SK-N-SH (cell line): ENCODE results near the gene LOXHD1. TPM values are rescaled to one million over a fixed set of nuclear protein-coding genes. Genes with fewer than 3 reads are reported as not detected.

Source experiments
- CTCF ChIA-PET: fragments of 300-600, 350-600 bp; formaldehyde crosslinking; extraction: SDS; loops from one replicate; lab custom pipeline; 2021; lab: Yijun Ruan, JAX
- POLR2A ChIA-PET: fragments of 350-600 bp; sonication (Branson Sonifier 250); formaldehyde crosslinking; extraction: SDS; loops from one replicate; lab custom pipeline; 2020; ENCODE audit warnings: antibody characterized with exemption, inconsistent platforms; lab: Yijun Ruan, JAX
- DNase-seq: peaks from one replicate; pipeline ENCODE4 v3.0.0; 2012
- H2AFZ ChIP-seq: fragments of 200-600 bp; sonication (generic); 2 replicates; pipeline ENCODE4 v1.8.1; 2016; ENCODE audit warnings: antibody characterized with exemption, mild to moderate bottlenecking, low read depth
- H3F3A ChIP-seq: fragments of 200-600 bp; sonication (generic); replicated peaks from 2 replicates; pipeline ENCODE3; 2016; ENCODE audit warnings: antibody characterized with exemption, mild to moderate bottlenecking; ENCODE audit not compliant: insufficient read depth
- H3K27ac ChIP-seq, 2 experiments: fragments of 200-500 bp in 1 of 2; fragments of 200-600 bp in 1 of 2; sonication (Bioruptor generic) in 1 of 2; sonication (generic), shearing (Covaris generic) in 1 of 2; 2 replicates each; pipeline versions ENCODE4 v1.5.1 to v1.6.1; 2014 to 2016; ENCODE audit warnings: low read depth in 2 of 2, inconsistent platforms in 1 of 2, low read length in 1 of 2, mild to moderate bottlenecking in 1 of 2, mixed read lengths in 1 of 2
- H3K27me3 ChIP-seq: fragments of 200-600 bp; sonication (generic), shearing (Covaris generic); 2 replicates; pipeline ENCODE4 v1.6.1; 2016; ENCODE audit warnings: mixed run types; ENCODE audit not compliant: insufficient read depth
- H3K36me3 ChIP-seq, 2 experiments: fragments of 200-500 bp in 1 of 2; fragments of 200-600 bp in 1 of 2; sonication (Bioruptor generic) in 1 of 2; sonication (generic) in 1 of 2; replicated peaks in 1 of 2; 2 replicates each; pipeline versions ENCODE3 to v1.5.1; 2014 to 2016; ENCODE audit warnings: low read length in 1 of 2, mild to moderate bottlenecking in 1 of 2; ENCODE audit not compliant: insufficient read depth in 2 of 2, control insufficient read depth in 1 of 2
- H3K4me1 ChIP-seq, 2 experiments: fragments of 200-500 bp in 1 of 2; fragments of 200-600 bp in 1 of 2; sonication (Bioruptor generic) in 1 of 2; sonication (generic), shearing (Covaris generic) in 1 of 2; 2 replicates each; pipeline versions ENCODE4 v1.5.1 to v1.6.1; 2014 to 2016; ENCODE audit warnings: low read depth in 1 of 2, low read length in 1 of 2, mixed run types in 1 of 2; ENCODE audit not compliant: insufficient read depth in 2 of 2, control insufficient read depth in 1 of 2
- H3K4me2 ChIP-seq: fragments of 200-600 bp; sonication (generic), shearing (Covaris generic); 2 replicates; pipeline ENCODE4 v1.6.1; 2017; ENCODE audit warnings: mixed run types
- H3K4me3 ChIP-seq, 2 experiments: fragments of 200-500 bp in 1 of 2; fragments of 200-600 bp in 1 of 2; sonication (Bioruptor generic) in 1 of 2; sonication (generic), shearing (Covaris generic) in 1 of 2; 2 replicates each; pipeline versions ENCODE4 v1.5.1 to v1.8.1; 2014 to 2016; ENCODE audit warnings: low read depth in 2 of 2, inconsistent platforms in 1 of 2, low read length in 1 of 2, mild to moderate bottlenecking in 1 of 2, mixed read lengths in 1 of 2, moderate library complexity in 1 of 2
- H3K79me2 ChIP-seq: fragments of 200-600 bp; sonication (generic); 2 replicates; pipeline ENCODE4 v1.8.1; 2017; ENCODE audit warnings: mild to moderate bottlenecking; ENCODE audit not compliant: insufficient read depth
- H3K9ac ChIP-seq: fragments of 200-600 bp; sonication (generic); 2 replicates; pipeline ENCODE4 v1.6.1; 2017; ENCODE audit warnings: mixed run types
- H3K9me2 ChIP-seq: fragments of 200-600 bp; sonication (generic); 2 replicates; pipeline ENCODE4 v1.6.1; 2017; ENCODE audit warnings: mixed run types
- H3K9me3 ChIP-seq: fragments of 200-600 bp; sonication (generic); 2 replicates; pipeline ENCODE4 v1.6.1; 2017; ENCODE audit warnings: mixed run types, mild to moderate bottlenecking, moderate library complexity
- H4K20me1 ChIP-seq: fragments of 200-600 bp; sonication (generic); 2 replicates; pipeline ENCODE4 v1.6.1; 2017; ENCODE audit warnings: mild to moderate bottlenecking, mixed run types; ENCODE audit not compliant: insufficient read depth
- CTCF ChIP-seq: fragments of 200-600 bp; sonication (generic); IDR thresholded peaks from 2 replicates; pipeline ENCODE4 v1.6.1; 2017; ENCODE audit warnings: antibody characterized with exemption, mild to moderate bottlenecking, moderate library complexity
- EP300 ChIP-seq, 2 experiments: IDR thresholded peaks; 2 replicates each; pipeline versions ENCODE4 v1.4.0 to v1.6.1; 2012; ENCODE audit warnings: borderline replicate concordance in 1 of 2, low read depth in 1 of 2, low read length in 1 of 2
- EZH2phosphoT487 ChIP-seq: fragments of 200-600 bp; sonication (generic); IDR thresholded peaks from 2 replicates; pipeline ENCODE4 v1.6.1; 2017; ENCODE audit warnings: low read depth, mixed run types, mild to moderate bottlenecking, antibody characterized with exemption, moderate library complexity, borderline replicate concordance
- FOSL2 ChIP-seq: IDR thresholded peaks from 2 replicates; pipeline ENCODE4 v1.4.0; 2012; ENCODE audit warnings: low read depth, mild to moderate bottlenecking, moderate library complexity, borderline replicate concordance
- FOXJ3 ChIP-seq: sonication (generic); formaldehyde crosslinking; IDR thresholded peaks from 2 replicates; pipeline ENCODE4 v1.5.1; 2020; ENCODE audit warnings: mild to moderate bottlenecking, missing genetic modification reagents
- IRF3 ChIP-seq: fragments of 150-350 bp; IDR thresholded peaks from 2 replicates; pipeline ENCODE4 v1.6.1; 2016; ENCODE audit warnings: mild to moderate bottlenecking, low read depth, low read length
- JUND ChIP-seq: IDR thresholded peaks from 2 replicates; pipeline ENCODE4 v1.4.0; 2012
- MEF2A ChIP-seq: IDR thresholded peaks from 2 replicates; pipeline ENCODE4 v1.4.0; 2012; ENCODE audit warnings: low read depth, borderline replicate concordance
- NFIC ChIP-seq: IDR thresholded peaks from 2 replicates; pipeline ENCODE4 v1.4.0; 2012; ENCODE audit warnings: borderline replicate concordance
- NRF1 ChIP-seq: IDR thresholded peaks from 2 replicates; pipeline ENCODE4 v1.6.1; 2012; ENCODE audit warnings: low read depth, mild to moderate bottlenecking, low read length
- RAD21 ChIP-seq: IDR thresholded peaks from 2 replicates; pipeline ENCODE4 v1.6.1; 2012; ENCODE audit warnings: mild to moderate bottlenecking, low read length
- RCOR1 ChIP-seq: fragments of 150-350 bp; IDR thresholded peaks from 2 replicates; pipeline ENCODE4 v1.6.1; 2017; ENCODE audit warnings: antibody characterized with exemption, low read length
- TAF1 ChIP-seq: IDR thresholded peaks from 2 replicates; pipeline ENCODE4 v1.6.1; 2012; ENCODE audit warnings: low read depth, mild to moderate bottlenecking, low read length, moderate library complexity, borderline replicate concordance
- TCF12 ChIP-seq: IDR thresholded peaks from 2 replicates; pipeline ENCODE4 v1.4.0; 2012
- TEAD4 ChIP-seq: IDR thresholded peaks from 2 replicates; pipeline ENCODE4 v1.4.0; 2012; ENCODE audit warnings: mild to moderate bottlenecking, borderline replicate concordance; ENCODE audit not compliant: insufficient read depth
- USF1 ChIP-seq: IDR thresholded peaks from 2 replicates; pipeline ENCODE4 v1.4.0; 2012; ENCODE audit warnings: low read depth, borderline replicate concordance
- USF2 ChIP-seq: fragments of 150-350 bp; IDR thresholded peaks from 2 replicates; pipeline ENCODE4 v1.6.1; 2017; ENCODE audit warnings: antibody characterized with exemption, low read length, low read depth, borderline replicate concordance
- YY1 ChIP-seq: IDR thresholded peaks from 2 replicates; pipeline ENCODE4 v1.4.0; 2012; ENCODE audit warnings: low read depth, mild to moderate bottlenecking
- WGBS: methylation state at CpG from one replicate; pipeline ENCODE4 v1.1.6; 2017; ENCODE audit warnings: low lambda C conversion rate; 5-methylcytosine and 5-hydroxymethylcytosine counted together
- polyA plus RNA-seq, 3 experiments: library from polyadenylated mRNA; depleted of rRNA; stranded (reverse); fragments of >200 nt; gene quantifications; 2 replicates each; pipeline ENCODE4 v1.2.3, GENCODE V29; 2012

The LOXHD1 gene
- not detected in 2 replicates for polyA plus RNA-seq (2012; rRNA removed)
- not detected in 2 replicates for polyA plus RNA-seq (2012; cell fraction: cytosol; rRNA removed)
- polyA plus RNA-seq (2012; cell fraction: nucleus; rRNA removed) = 0.01 TPM in 1 of 2 replicates, not detected in the other

GRCh38 chr18:46657115-46657955 lies at the start of gene LOXHD1:
Gene LOXHD1, minus strand, starts transcription at chr18:46657220. Its CDS starts 187 bp downstream, at chr18:46657033.
- no peak within 1 kb of the TSS for H3K27ac ChIP-seq
- CTCF ChIA-PET = interaction anchor here (0.5 to 18.6 kb wide), 111 partner anchors 7 to 584 kb away, joined by 3 to 328 read pairs (median 4); a partner anchor contains a TSS
- POLR2A ChIA-PET = interaction anchor here (1.0 to 1.6 kb wide), 2 partner anchors 376 to 484 kb away, joined by 4 to 7 read pairs; a partner anchor contains a TSS
- H3K79me2 ChIP-seq = no peaks in the 10 kb centered on the region
- no peak within 1 kb of the TSS for H3K9ac ChIP-seq
- no peak for DNase-seq
- H3K4me1 ChIP-seq = no peaks in the 10 kb centered on the region
- H3K9me3 ChIP-seq = no peaks in the 10 kb centered on the region
- H3K4me2 ChIP-seq = no peak within 1 kb of the TSS
- TF ChIP-seq EP300 (IDR thresholded peaks at IDR 0.05; ENCODE audit: borderline replicate concordance in 1 of 2, low read depth in 1 of 2, low read length in 1 of 2) (no peak), NFIC (no peak), EZH2phosphoT487 (no peak), TEAD4 (no peak), TCF12 (no peak), MEF2A (no peak)
- no peak within 1 kb of the TSS for H2AFZ ChIP-seq
- H3K27me3 ChIP-seq = no peaks in the 10 kb centered on the region
- no peaks in the 10 kb centered on the region for H3K36me3 ChIP-seq
- 69% methylated on average over 20 of the region's 25 CpGs for WGBS
- no peaks in the 10 kb centered on the region for H3F3A ChIP-seq
- peak within 1 kb of the TSS in 1 of 2 experiments; percentile 17; a peak in 1 of 4 replicates for H3K4me3 ChIP-seq
- H4K20me1 ChIP-seq = no peaks in the 10 kb centered on the region
- H3K9me2 ChIP-seq = no peaks in the 10 kb centered on the region

GRCh38 chr18:46705521-46705920 lies 48.5 kb upstream of the LOXHD1 start:
- peaks cover 0 to 12% of the 10 kb centered on the region in 2 experiments; a peak in 1 of 4 replicates for H3K4me1 ChIP-seq
- no peak for TF ChIP-seq RCOR1
- no peak for TF ChIP-seq MEF2A
- TF ChIP-seq FOSL2 = no peak
- TF ChIP-seq EP300 (IDR thresholded peaks at IDR 0.05; ENCODE audit: borderline replicate concordance in 1 of 2, low read depth in 1 of 2, low read length in 1 of 2) = no peak
- no peak for TF ChIP-seq YY1
- no peak for TF ChIP-seq CTCF
- no peak for TF ChIP-seq NRF1
- TF ChIP-seq TAF1 = no peak
- TF ChIP-seq JUND = no peak
- TF ChIP-seq USF1 = no peak
- no peak for TF ChIP-seq USF2
- no peak for TF ChIP-seq IRF3
- no peak for TF ChIP-seq NFIC
- TF ChIP-seq FOXJ3 (CRISPR knock-in tag) = no peak
- no peak for TF ChIP-seq RAD21

More at GRCh38 chr18:46705521-46705920, 48.5 kb upstream of the LOXHD1 start:
- Histone ChIP-seq H3F3A (no peaks in the 10 kb centered on the region), H3K4me3 (no peak overlapping the region), H3K4me2 (no peak overlapping the region), H3K9me2 (no peaks in the 10 kb centered on the region), H3K27me3 (no peaks in the 10 kb centered on the region), H3K79me2 (no peaks in the 10 kb centered on the region), H3K9me3 (no peaks in the 10 kb centered on the region), H3K36me3 (no peaks in the 10 kb centered on the region), H3K27ac (no peak overlapping the region), H4K20me1 (no peaks in the 10 kb centered on the region), H2AFZ (no peak overlapping the region), H3K9ac (no peak overlapping the region)
- CTCF ChIA-PET = interaction anchor here (1.0 kb wide), 1 partner anchor 48 kb away, joined by 4 read pairs; no protein-coding TSS in a partner anchor
- POLR2A ChIA-PET = no interaction called here
- DNase-seq = peak; percentile 69
- WGBS = 14% methylated on average over 5 of the region's 5 CpGs
